SK-N-MC (cell line): Measurements from ENCODE around the gene MBLAC2.

Experiments
- EZH2 ChIP-seq: fragments of 200-600 bp; sonication (generic); IDR thresholded peaks from one replicate; pipeline ENCODE4 v1.6.1; 2017; ENCODE audit warnings: antibody characterized with exemption
- POLR2AphosphoS5 ChIP-seq: IDR thresholded peaks from 2 replicates; pipeline ENCODE4 v1.6.1; 2012; ENCODE audit warnings: mild to moderate bottlenecking, low read depth, low read length, borderline replicate concordance

DNA sequence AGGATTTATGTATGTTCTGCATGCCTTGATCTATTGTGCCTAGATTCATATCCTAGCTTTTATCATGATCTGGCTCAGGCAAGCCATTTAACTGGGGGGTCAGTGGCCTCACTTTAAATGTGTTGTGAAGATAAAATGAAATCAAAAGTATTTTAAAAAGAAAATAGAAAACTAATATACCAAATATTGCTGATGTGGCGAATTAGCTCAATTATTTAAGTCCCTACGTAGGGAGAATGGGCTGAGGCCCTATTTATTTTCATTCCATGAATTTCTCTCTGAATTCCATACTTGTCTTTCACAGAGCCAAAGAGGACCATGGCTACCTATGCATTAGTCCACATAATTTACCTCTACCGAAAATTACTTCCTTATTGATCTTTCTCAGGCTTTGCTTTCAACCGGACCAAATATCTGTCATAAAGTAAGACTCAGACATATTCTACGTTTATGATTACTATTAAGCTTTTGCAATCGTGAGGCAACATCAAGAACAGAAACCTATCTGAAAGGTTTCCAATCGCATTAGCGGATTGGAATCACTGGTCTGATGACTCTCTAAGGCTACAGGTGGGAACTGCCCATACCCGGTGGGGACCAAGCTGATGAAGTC is 1.7 kb downstream of the MBLAC2 start:
- TF ChIP-seq POLR2AphosphoS5 (no peak), EZH2 (no peak)
